B cell (primary cell): ENCODE data around the gene OVCA2. TPM values are rescaled to one million over a fixed set of nuclear protein-coding genes. Genes with fewer than 3 reads are reported as not detected.

Experiments used
- ATAC-seq: fragments of 200-7000 bp; cut with Tn5 transposase; one replicate; pipeline ENCODE4 v1.10.0; 2021; ENCODE audit warnings: low read depth, mild to moderate bottlenecking, moderate number of reproducible peaks, moderate library complexity
- CTCF ChIA-PET: fragments of 350-600 bp; sonication (Branson Sonifier 250); formaldehyde crosslinking; loops from one replicate; lab custom pipeline; 2021; ENCODE audit warnings: antibody characterized with exemption, inconsistent platforms; lab: Charles Lee
- POLR2A ChIA-PET: fragments of 350-600 bp; sonication (Branson Sonifier 250); formaldehyde crosslinking; loops from one replicate; lab custom pipeline; 2021; ENCODE audit warnings: antibody characterized with exemption; lab: Charles Lee
- DNase-seq: peaks from one replicate; pipeline ENCODE4 v3.0.0; 2013
- H2AFZ ChIP-seq: 2 replicates; pipeline ENCODE4 v1.6.1; 2012; ENCODE audit warnings: mild to moderate bottlenecking, low read depth, low read length; ENCODE audit not compliant: insufficient read depth, poor library complexity, severe bottlenecking
- H3K27ac ChIP-seq, 2 donors: 1 replicate in 1 of 2; 2 replicates in 1 of 2; pipeline ENCODE4 v1.5.1; 2012 to 2013; ENCODE audit warnings: low read length in 2 of 2, mild to moderate bottlenecking in 2 of 2, moderate library complexity in 1 of 2
- H3K27me3 ChIP-seq, 4 experiments: fragments of 200-600 bp in 1 of 4; sonication (generic) in 1 of 4; replicated peaks in 1 of 4; 1 replicate in 2 of 4; 2 replicates in 2 of 4; pipeline versions ENCODE4 v1.6.1 to v1.7.0; 2013 to 2016; ENCODE audit warnings: low read length in 3 of 4, mild to moderate bottlenecking in 2 of 4, mixed read lengths in 1 of 4, moderate library complexity in 1 of 4; ENCODE audit not compliant: insufficient read depth in 4 of 4, control insufficient read depth in 3 of 4; ENCODE audit errors: control extremely low read depth in 1 of 4
- H3K36me3 ChIP-seq, 2 experiments: replicated peaks in 1 of 2; 1 replicate in 1 of 2; 2 replicates in 1 of 2; pipeline versions ENCODE4 v1.6.1 to v1.7.1; 2013; ENCODE audit warnings: low read length in 1 of 2; ENCODE audit not compliant: insufficient read depth in 2 of 2, control insufficient read depth in 1 of 2; ENCODE audit errors: control extremely low read depth in 1 of 2, extremely low read depth in 1 of 2
- H3K4me1 ChIP-seq, 2 donors: fragments of 200-600 bp in 1 of 2; sonication (generic) in 1 of 2; 1 replicate in 1 of 2; 2 replicates in 1 of 2; pipeline versions ENCODE4 v1.5.1 to v1.6.1; 2013 to 2017; ENCODE audit warnings: low read length in 2 of 2; ENCODE audit not compliant: control insufficient read depth in 2 of 2, insufficient read depth in 2 of 2
- H3K4me2 ChIP-seq: replicated peaks from 2 replicates; pipeline ENCODE3; 2012; ENCODE audit warnings: mild to moderate bottlenecking, low read depth, low read length; ENCODE audit not compliant: poor library complexity, severe bottlenecking
- H3K4me3 ChIP-seq, 5 experiments: fragments of 200-600 bp in 1 of 5; sonication (generic) in 1 of 5; 1 replicate in 3 of 5; 2 replicates in 2 of 5; pipeline versions ENCODE4 v1.5.1 to v1.7.0; 2011 to 2016; ENCODE audit warnings: low read length in 4 of 5, mild to moderate bottlenecking in 4 of 5, low read depth in 2 of 5, control low read depth in 1 of 5, moderate library complexity in 1 of 5; ENCODE audit not compliant: insufficient read depth in 1 of 5; ENCODE audit errors: control extremely low read depth in 1 of 5, extremely low read depth in 1 of 5
- H3K79me2 ChIP-seq: fragments of 200-600 bp; sonication (generic); one replicate; pipeline ENCODE4 v1.6.0; 2016; ENCODE audit warnings: low read length; ENCODE audit not compliant: control insufficient read depth, insufficient read depth
- H3K9ac ChIP-seq: fragments of 200-600 bp; sonication (generic); 2 replicates; pipeline ENCODE4 v1.6.1; 2017; ENCODE audit warnings: mild to moderate bottlenecking, low read length, moderate library complexity
- H3K9me3 ChIP-seq, 3 donors: one replicate each; pipeline versions ENCODE4 v1.6.1 to v1.7.1; 2013; ENCODE audit warnings: low read length in 2 of 3; ENCODE audit not compliant: control insufficient read depth in 2 of 3, insufficient read depth in 1 of 3; ENCODE audit errors: control extremely low read depth in 1 of 3
- H4K20me1 ChIP-seq: 2 replicates; pipeline ENCODE4 v1.6.0; 2012; ENCODE audit warnings: mild to moderate bottlenecking, low read length; ENCODE audit not compliant: insufficient read depth, control insufficient read depth, poor library complexity, severe bottlenecking
- H3K27ac Mint-ChIP-seq: one replicate; pipeline ENCODE4 v1.8.0; 2021; ENCODE audit warnings: mixed read lengths
- H3K27me3 Mint-ChIP-seq: one replicate; pipeline ENCODE4 v1.8.0; 2021; ENCODE audit warnings: mixed read lengths
- H3K4me1 Mint-ChIP-seq: one replicate; pipeline ENCODE4 v1.8.0; 2021; ENCODE audit warnings: mixed read lengths
- H3K4me3 Mint-ChIP-seq: one replicate; pipeline ENCODE4 v1.8.0; 2021; ENCODE audit warnings: mixed read lengths
- H3K9me3 Mint-ChIP-seq: one replicate; pipeline ENCODE4 v1.8.0; 2022; ENCODE audit warnings: mixed read lengths; ENCODE audit not compliant: insufficient read depth
- EZH2 ChIP-seq: IDR thresholded peaks from 2 replicates; pipeline ENCODE4 v1.6.1; 2012; ENCODE audit warnings: borderline replicate concordance, low read depth, mild to moderate bottlenecking, moderate library complexity, low read length; ENCODE audit not compliant: insufficient read depth, poor library complexity, severe bottlenecking
- WGBS: methylation state at CpG from one replicate; pipeline ENCODE4 v1.1.5; 2013; ENCODE audit warnings: missing lambda C conversion rate; ENCODE audit not compliant: insufficient coverage; 5-methylcytosine and 5-hydroxymethylcytosine counted together
- intact Hi-C: fragments of 100-400 bp; cut with micrococcal nuclease; formaldehyde crosslinking; loops from one replicate; pipeline ENCODE4 v1.10.0; 2022
- polyA plus RNA-seq: library from polyadenylated mRNA; depleted of rRNA; stranded (reverse); fragments of >200 nt; gene quantifications from 2 replicates; pipeline ENCODE4 v1.2.3, GENCODE V29; 2012
- total RNA-seq, 2 donors: library from RNA; stranded (reverse); fragments of 120-200 nt in 1 of 2; gene quantifications; 1 replicate in 1 of 2; 2 replicates in 1 of 2; pipeline versions ENCODE4 v1.2.3 to v1.2.4, GENCODE V29; 2013 to 2022
- TF ChIP-seq, protein P1 (sequence below): fragments of 200-600 bp; IDR thresholded peaks from one replicate; pipeline ENCODE4 v1.8.0; 2022; ENCODE audit warnings: antibody characterized with exemption, mild to moderate bottlenecking

The OVCA2 gene
- total and polyA plus RNA-seq, 2 donors (not counting 1 experiment from before 2014, with no cell fraction given) = 23.2 to 43.9 TPM

- no peaks in the 10 kb centered on the region for H3K9me3 Mint-ChIP-seq
- Histone ChIP-seq H3K79me2 (no peaks in the 10 kb centered on the region), H3K27me3 (peaks cover 0 to 53% (median 22%) of the 10 kb centered on the region in 4 experiments), H3K4me1 (peaks cover 35% of the 10 kb centered on the region in 2 donors), H3K9ac (no peak overlapping the region), H3K27ac (no peak overlapping the region), H3K9me3 (peaks cover 0 to 10% (median 0%) of the 10 kb centered on the region in 3 donors), H3K36me3 (no peaks in the 10 kb centered on the region), H4K20me1 (peaks cover 7% of the 10 kb centered on the region), H2AFZ (no peak overlapping the region), H3K4me2 (peak overlapping the region; percentile 96), H3K4me3 (no peak overlapping the region)
- CTCF ChIA-PET = no interaction called here
- DNase-seq (peak; percentile 27), ATAC-seq (no peak)
- intact Hi-C loops = no loop called here
- H3K27me3 Mint-ChIP-seq = peaks cover 50% of the 10 kb centered on the region
- H3K4me3 Mint-ChIP-seq = peak overlapping the region; percentile 52
- H3K4me1 Mint-ChIP-seq = peaks cover 22% of the 10 kb centered on the region
- WGBS = 57% methylated on average over 15 of the region's 16 CpGs
- POLR2A ChIA-PET = no interaction called here
- TF ChIP-seq EZH2 = no peak
- TF ChIP-seq, protein P1, sequence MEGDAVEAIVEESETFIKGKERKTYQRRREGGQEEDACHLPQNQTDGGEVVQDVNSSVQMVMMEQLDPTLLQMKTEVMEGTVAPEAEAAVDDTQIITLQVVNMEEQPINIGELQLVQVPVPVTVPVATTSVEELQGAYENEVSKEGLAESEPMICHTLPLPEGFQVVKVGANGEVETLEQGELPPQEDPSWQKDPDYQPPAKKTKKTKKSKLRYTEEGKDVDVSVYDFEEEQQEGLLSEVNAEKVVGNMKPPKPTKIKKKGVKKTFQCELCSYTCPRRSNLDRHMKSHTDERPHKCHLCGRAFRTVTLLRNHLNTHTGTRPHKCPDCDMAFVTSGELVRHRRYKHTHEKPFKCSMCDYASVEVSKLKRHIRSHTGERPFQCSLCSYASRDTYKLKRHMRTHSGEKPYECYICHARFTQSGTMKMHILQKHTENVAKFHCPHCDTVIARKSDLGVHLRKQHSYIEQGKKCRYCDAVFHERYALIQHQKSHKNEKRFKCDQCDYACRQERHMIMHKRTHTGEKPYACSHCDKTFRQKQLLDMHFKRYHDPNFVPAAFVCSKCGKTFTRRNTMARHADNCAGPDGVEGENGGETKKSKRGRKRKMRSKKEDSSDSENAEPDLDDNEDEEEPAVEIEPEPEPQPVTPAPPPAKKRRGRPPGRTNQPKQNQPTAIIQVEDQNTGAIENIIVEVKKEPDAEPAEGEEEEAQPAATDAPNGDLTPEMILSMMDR = no peak
- H3K27ac Mint-ChIP-seq = no peak overlapping the region
Observed at GRCh38 chr17:2023256-2023655, 18.6 kb upstream of the OVCA2 start.

GRCh38 chr17:2023692-2024571, 17.9 kb upstream of the OVCA2 start:
- H3K4me1 ChIP-seq = peaks cover 35% of the 10 kb centered on the region in 2 donors
- CTCF ChIA-PET = interaction anchor here (1.3 kb wide), 1 partner anchor 221 kb away, joined by 6 read pairs; no protein-coding TSS in a partner anchor
- peaks cover 0 to 58% (median 22%) of the 10 kb centered on the region in 4 experiments for H3K27me3 ChIP-seq
- H3K9me3 ChIP-seq = peaks cover 0 to 10% (median 0%) of the 10 kb centered on the region in 3 donors
- H3K4me3 Mint-ChIP-seq = peak overlapping the region; percentile 82
- peak overlapping the region; percentile 67 for H3K9ac ChIP-seq
- intact Hi-C loops = loop anchor here (2.0 kb wide), 1 partner anchor 17 kb away; no protein-coding TSS in a partner anchor
- H2AFZ ChIP-seq = peak overlapping the region; percentile 51
- POLR2A ChIA-PET = no interaction called here
- H3K36me3 ChIP-seq = no peaks in the 10 kb centered on the region
- H4K20me1 ChIP-seq = peaks cover 7% of the 10 kb centered on the region
- H3K79me2 ChIP-seq = no peaks in the 10 kb centered on the region
- WGBS = 3% methylated on average over 82 of the region's 85 CpGs
- H3K9me3 Mint-ChIP-seq = no peaks in the 10 kb centered on the region
- ATAC-seq (peak; percentile 15), DNase-seq (peak; percentile 74)
- H3K4me2 ChIP-seq = peak overlapping the region; percentile 96
- no peak overlapping the region for H3K27ac Mint-ChIP-seq
- peak overlapping the region in 4 of 5 experiments; percentile 11 to 68 (median 54) for H3K4me3 ChIP-seq
- no peak overlapping the region for H3K27ac ChIP-seq
- H3K27me3 Mint-ChIP-seq = peaks cover 48% of the 10 kb centered on the region
- TF ChIP-seq, protein P1 = no peak
- no peak for TF ChIP-seq EZH2
- H3K4me1 Mint-ChIP-seq = peaks cover 22% of the 10 kb centered on the region
